GM23338 (cell line): ENCODE data around the gene COA6. TPM values are rescaled to one million over a fixed set of nuclear protein-coding genes. Genes with fewer than 3 reads are reported as not detected.

Experiments
- ATAC-seq: fragments of 200-7000 bp; cut with Tn5 transposase; 3 replicates; pipeline ENCODE4 v1.9.1; 2020
- DNase-seq: peaks from one replicate; pipeline ENCODE4 v3.0.0-alpha.2; 2015; ENCODE audit warnings: low spot score
- H2AFZ ChIP-seq: fragments of 200-600 bp; sonication (generic); 2 replicates; pipeline ENCODE4 v1.8.0; 2016; ENCODE audit warnings: antibody characterized with exemption, mild to moderate bottlenecking, moderate library complexity
- H3F3A ChIP-seq: fragments of 200-600 bp; sonication (generic); replicated peaks from 2 replicates; pipeline ENCODE4 v1.8.0; 2017; ENCODE audit warnings: antibody characterized with exemption, mixed run types, low read depth
- H3K27ac ChIP-seq: fragments of 200-600 bp; sonication (generic); 2 replicates; pipeline ENCODE4 v1.6.1; 2016; ENCODE audit warnings: low read depth
- H3K27me3 ChIP-seq: fragments of 200-600 bp; sonication (generic); 2 replicates; pipeline ENCODE4 v1.8.0; 2016; ENCODE audit warnings: mild to moderate bottlenecking, mixed run types, moderate library complexity; ENCODE audit not compliant: insufficient read depth
- H3K36me3 ChIP-seq: fragments of 200-600 bp; sonication (generic); 2 replicates; pipeline ENCODE4 v1.8.0; 2016; ENCODE audit warnings: mild to moderate bottlenecking; ENCODE audit not compliant: insufficient read depth
- H3K4me1 ChIP-seq: fragments of 200-600 bp; sonication (generic); 2 replicates; pipeline ENCODE4 v1.8.0; 2016; ENCODE audit warnings: mild to moderate bottlenecking, moderate library complexity; ENCODE audit not compliant: insufficient read depth
- H3K4me2 ChIP-seq: fragments of 200-600 bp; sonication (generic); 2 replicates; pipeline ENCODE4 v1.7.1; 2017; ENCODE audit warnings: mixed run types
- H3K4me3 ChIP-seq: fragments of 200-600 bp; sonication (generic); 2 replicates; pipeline ENCODE4 v1.6.1; 2016; ENCODE audit warnings: mixed run types
- H3K79me2 ChIP-seq: fragments of 200-600 bp; sonication (generic); replicated peaks from 2 replicates; pipeline ENCODE4 v1.8.0; 2017; ENCODE audit warnings: mild to moderate bottlenecking; ENCODE audit not compliant: insufficient read depth
- H3K9me2 ChIP-seq: fragments of 200-600 bp; sonication (generic); 2 replicates; pipeline ENCODE4 v1.8.0; 2017; ENCODE audit not compliant: insufficient read depth
- H4K20me1 ChIP-seq: fragments of 200-600 bp; sonication (generic); replicated peaks from 2 replicates; pipeline ENCODE4 v1.8.0; 2017; ENCODE audit warnings: mild to moderate bottlenecking; ENCODE audit not compliant: insufficient read depth
- H3K27ac Mint-ChIP-seq: 2 replicates; pipeline ENCODE4 v1.8.0; 2020; ENCODE audit warnings: inconsistent platforms, mild to moderate bottlenecking, moderate library complexity, mixed read lengths
- H3K27me3 Mint-ChIP-seq: 3 replicates; pipeline ENCODE4 v1.8.0; 2022; ENCODE audit warnings: low read depth, mild to moderate bottlenecking, moderate library complexity, mixed read lengths, inconsistent platforms; ENCODE audit not compliant: insufficient read depth, poor library complexity
- H3K36me3 Mint-ChIP-seq: 3 replicates; pipeline ENCODE4 v1.8.0; 2021; ENCODE audit warnings: low read depth, mild to moderate bottlenecking, inconsistent platforms, moderate library complexity, mixed read lengths
- H3K4me1 Mint-ChIP-seq: 3 replicates; pipeline ENCODE4 v1.8.0; 2020; ENCODE audit warnings: mild to moderate bottlenecking, inconsistent platforms, mixed read lengths
- H3K4me3 Mint-ChIP-seq: 3 replicates; pipeline ENCODE4 v1.8.0; 2021; ENCODE audit warnings: moderate library complexity, mild to moderate bottlenecking, inconsistent platforms, mixed read lengths
- H3K9me3 Mint-ChIP-seq: 3 replicates; pipeline ENCODE4 v1.8.0; 2020; ENCODE audit warnings: moderate library complexity, mild to moderate bottlenecking, inconsistent platforms, mixed read lengths
- CREB1 ChIP-seq: fragments of 250-450 bp; sonication (Bioruptor Pico); IDR thresholded peaks from 2 replicates; pipeline ENCODE4 v1.5.0; 2020; ENCODE audit warnings: low read depth, mild to moderate bottlenecking, moderate library complexity
- CTCF ChIP-seq, 2 experiments: fragments of 200-600 bp in 1 of 2; sonication (generic) in 1 of 2; conservative IDR thresholded peaks; 2 replicates each; pipeline versions ENCODE4 v1.5.1 to v1.6.1; 2016 to 2017; ENCODE audit warnings: antibody characterized with exemption in 2 of 2, low read depth in 2 of 2, mild to moderate bottlenecking in 2 of 2, moderate library complexity in 1 of 2
- ETS1 ChIP-seq: IDR thresholded peaks from 2 replicates; pipeline ENCODE4 v1.6.1; 2016; ENCODE audit warnings: antibody characterized with exemption
- JUNB ChIP-seq: IDR thresholded peaks from one replicate; pipeline ENCODE4 v1.6.1; 2016; ENCODE audit warnings: antibody characterized with exemption; ENCODE audit not compliant: unreplicated experiment
- POLR2AphosphoS5 ChIP-seq: IDR thresholded peaks from 2 replicates; pipeline ENCODE4 v1.6.1; 2016; ENCODE audit warnings: antibody characterized with exemption, low read depth
- STAT1 ChIP-seq: IDR thresholded peaks from one replicate; pipeline ENCODE4 v1.6.1; 2016; ENCODE audit warnings: antibody characterized with exemption; ENCODE audit not compliant: unreplicated experiment
- ZNF331 ChIP-seq: fragments of 250-450 bp; sonication (Bioruptor Pico); IDR thresholded peaks from 2 replicates; pipeline ENCODE4 v1.5.0; 2020; ENCODE audit warnings: low read depth, mild to moderate bottlenecking, moderate library complexity
- long read RNA-seq: library from polyadenylated mRNA; unstranded; transcript quantifications from one replicate; pipeline ENCODE4 v2.0.0, GENCODE V29; 2020; ENCODE audit not compliant: unreplicated experiment
- polyA plus RNA-seq: library from polyadenylated mRNA; unstranded; fragments of >200 nt; fragmentation: Nextera tagmentation; extraction: Ambion mirVana; gene quantifications from 2 replicates; pipeline ENCODE4 v1.2.1, GENCODE V29; 2016
- total RNA-seq: library from RNA; depleted of rRNA; stranded (reverse); fragments of >200 nt; shearing (Covaris generic); gene quantifications from 2 replicates; pipeline ENCODE4 v1.2.3, GENCODE V29; 2014; rRNA removed
- TF ChIP-seq, protein P1 (sequence below): IDR thresholded peaks from one replicate; pipeline ENCODE4 v1.6.1; 2018; ENCODE audit warnings: antibody characterized with exemption; ENCODE audit not compliant: unreplicated experiment

Gene COA6
- total RNA-seq = 20.7 and 33.9 TPM in 2 replicates
- polyA plus RNA-seq = 152 and 156 TPM in 2 replicates
- long read RNA-seq, transcript COA6-203 (3 exons, 710 nt) = major isoform, 25 of 30 reads
- long read RNA-seq, partial matches to known transcripts = 1 of 30 reads
- long read RNA-seq, other reads (novel, unspliced or antisense) = 1 of 30 reads

DNA sequence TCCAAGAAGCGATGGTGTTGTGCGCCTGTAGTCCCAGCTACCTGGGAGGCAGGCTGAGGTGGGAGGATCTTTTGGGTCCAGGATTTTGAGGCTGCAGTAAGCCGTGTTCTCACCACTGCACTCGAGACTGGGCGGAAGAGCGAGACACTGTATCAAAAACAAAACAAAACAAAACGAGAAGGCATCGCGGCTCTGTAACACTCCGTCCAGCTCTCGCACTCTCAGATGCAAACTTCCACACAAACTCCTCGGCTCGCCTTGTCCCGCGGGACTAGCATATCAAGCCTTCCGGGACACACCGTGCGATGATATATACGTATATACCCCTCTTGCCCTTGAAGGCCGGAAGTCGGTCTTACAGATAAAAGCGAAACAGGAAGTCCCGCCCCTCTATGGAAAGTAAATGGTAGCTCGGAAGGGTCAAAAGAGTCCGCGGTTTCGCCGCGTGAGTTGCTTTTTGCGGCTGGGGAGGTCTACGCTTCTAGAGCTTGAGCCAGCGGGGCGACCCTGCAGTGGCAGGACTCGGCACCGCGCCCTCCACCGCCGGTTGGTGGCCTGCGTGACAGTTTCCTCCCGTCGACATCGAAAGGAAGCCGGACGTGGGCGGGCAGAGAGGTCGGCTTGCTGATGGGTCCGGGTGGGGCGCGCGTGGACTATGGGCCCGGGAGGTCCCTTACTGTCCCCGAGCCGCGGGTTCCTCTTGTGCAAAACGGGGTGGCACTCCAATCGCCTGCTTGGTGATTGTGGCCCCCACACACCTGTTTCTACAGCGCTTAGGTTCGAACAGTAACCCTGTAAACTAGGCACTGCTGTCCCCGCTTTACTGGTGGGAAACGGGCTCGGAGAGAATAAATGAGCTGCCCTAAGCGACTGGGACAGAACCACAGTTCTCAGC is at the start of gene COA6:
COA6 (plus strand) TSS at position 393 of the 895 bp plus-strand sequence; CDS start at position 404, 11 bp downstream.
- Mint-ChIP-seq H3K4me1 (peaks cover 7% of the 10 kb centered on the region; the same call in 2 of the 3 replicates), H3K9me3 (no peaks in the 10 kb centered on the region), H3K27ac (peak within 1 kb of the TSS; percentile 98), H3K36me3 (peaks cover 25% of the 10 kb centered on the region), H3K4me3 (peak within 1 kb of the TSS; percentile 97), H3K27me3 (peaks cover 2% of the 10 kb centered on the region)
- Histone ChIP-seq H3K4me3 (peak within 1 kb of the TSS; percentile 80), H3K36me3 (peaks cover 13% of the 10 kb centered on the region), H3K4me1 (peaks cover 6% of the 10 kb centered on the region; the same call in 1 of the 2 replicates), H4K20me1 (peaks cover 3% of the 10 kb centered on the region; the same call in 1 of the 2 replicates), H3F3A (no peaks in the 10 kb centered on the region), H2AFZ (peak within 1 kb of the TSS; percentile 96), H3K9me2 (no peaks in the 10 kb centered on the region), H3K4me2 (peak within 1 kb of the TSS; percentile 82), H3K79me2 (peaks cover 24% of the 10 kb centered on the region), H3K27ac (peak within 1 kb of the TSS; percentile 74), H3K27me3 (no peaks in the 10 kb centered on the region)
- DNase-seq (peak; percentile 98), ATAC-seq (peak; percentile 95)
- peak; percentile 70; the same call in 1 of the 2 replicates for TF ChIP-seq ETS1
- 0 out of 4 replicates have a peak, but pooled peaks of 1 of the 2 experiments have one; percentile 0 for TF ChIP-seq CTCF (conservative IDR thresholded peaks at IDR 0.05; ENCODE audit: low read depth in 2 of 2)
- TF ChIP-seq ZNF331 (CRISPR knock-in tag) = no peak
- TF ChIP-seq STAT1 = no peak
- peak; percentile 30; the same call in 1 of the 2 replicates for TF ChIP-seq CREB1 (CRISPR knock-in tag)
- TF ChIP-seq JUNB = no peak
- TF ChIP-seq, protein P1, sequence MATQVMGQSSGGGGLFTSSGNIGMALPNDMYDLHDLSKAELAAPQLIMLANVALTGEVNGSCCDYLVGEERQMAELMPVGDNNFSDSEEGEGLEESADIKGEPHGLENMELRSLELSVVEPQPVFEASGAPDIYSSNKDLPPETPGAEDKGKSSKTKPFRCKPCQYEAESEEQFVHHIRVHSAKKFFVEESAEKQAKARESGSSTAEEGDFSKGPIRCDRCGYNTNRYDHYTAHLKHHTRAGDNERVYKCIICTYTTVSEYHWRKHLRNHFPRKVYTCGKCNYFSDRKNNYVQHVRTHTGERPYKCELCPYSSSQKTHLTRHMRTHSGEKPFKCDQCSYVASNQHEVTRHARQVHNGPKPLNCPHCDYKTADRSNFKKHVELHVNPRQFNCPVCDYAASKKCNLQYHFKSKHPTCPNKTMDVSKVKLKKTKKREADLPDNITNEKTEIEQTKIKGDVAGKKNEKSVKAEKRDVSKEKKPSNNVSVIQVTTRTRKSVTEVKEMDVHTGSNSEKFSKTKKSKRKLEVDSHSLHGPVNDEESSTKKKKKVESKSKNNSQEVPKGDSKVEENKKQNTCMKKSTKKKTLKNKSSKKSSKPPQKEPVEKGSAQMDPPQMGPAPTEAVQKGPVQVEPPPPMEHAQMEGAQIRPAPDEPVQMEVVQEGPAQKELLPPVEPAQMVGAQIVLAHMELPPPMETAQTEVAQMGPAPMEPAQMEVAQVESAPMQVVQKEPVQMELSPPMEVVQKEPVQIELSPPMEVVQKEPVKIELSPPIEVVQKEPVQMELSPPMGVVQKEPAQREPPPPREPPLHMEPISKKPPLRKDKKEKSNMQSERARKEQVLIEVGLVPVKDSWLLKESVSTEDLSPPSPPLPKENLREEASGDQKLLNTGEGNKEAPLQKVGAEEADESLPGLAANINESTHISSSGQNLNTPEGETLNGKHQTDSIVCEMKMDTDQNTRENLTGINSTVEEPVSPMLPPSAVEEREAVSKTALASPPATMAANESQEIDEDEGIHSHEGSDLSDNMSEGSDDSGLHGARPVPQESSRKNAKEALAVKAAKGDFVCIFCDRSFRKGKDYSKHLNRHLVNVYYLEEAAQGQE = no peak
- peak; percentile 96 for TF ChIP-seq POLR2AphosphoS5
